DMS53 treated with DMSO at 0.1 percent for 48 hours (cell line): ENCODE data around the gene FAM107B.
"Not testable (repeated sequence)": the region's sequence is repeated elsewhere in the genome, so short reads cannot be mapped to it uniquely, and the experiment has no call there.

Experiments used
- DNase-seq: peaks from one replicate; lab custom pipeline; 2025; ENCODE audit not compliant: unreplicated experiment; lab: John Stamatoyannopoulos, UW

FAM107B gene

GRCh38 chr10:14737808-14738545, 36.7 kb downstream of the FAM107B start:
- DNase-seq: no peak

GRCh38 chr10:14736600-14737081, 38.1 kb downstream of the FAM107B start:
- no peak for DNase-seq

DNA sequence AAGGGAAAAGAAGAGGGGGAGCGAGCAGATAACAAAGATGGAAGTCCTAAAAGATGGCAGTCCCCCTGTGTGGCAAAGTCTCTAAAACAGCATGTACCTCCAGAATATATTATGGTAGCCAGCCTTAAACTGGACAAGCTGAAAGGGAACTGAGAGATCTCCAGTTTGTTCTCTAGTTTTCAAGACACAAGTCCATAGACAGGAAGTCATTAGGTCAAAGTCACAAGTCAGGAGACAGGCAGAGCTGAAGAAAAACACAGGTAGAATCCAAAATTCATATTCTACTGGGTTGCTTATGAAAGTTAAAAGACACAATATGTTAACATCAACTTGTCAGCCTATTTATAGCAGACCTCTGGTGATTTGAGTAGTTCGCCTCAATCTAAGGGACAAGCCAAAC, 38.7 kb downstream of the FAM107B start:
- no peak for DNase-seq

DNA sequence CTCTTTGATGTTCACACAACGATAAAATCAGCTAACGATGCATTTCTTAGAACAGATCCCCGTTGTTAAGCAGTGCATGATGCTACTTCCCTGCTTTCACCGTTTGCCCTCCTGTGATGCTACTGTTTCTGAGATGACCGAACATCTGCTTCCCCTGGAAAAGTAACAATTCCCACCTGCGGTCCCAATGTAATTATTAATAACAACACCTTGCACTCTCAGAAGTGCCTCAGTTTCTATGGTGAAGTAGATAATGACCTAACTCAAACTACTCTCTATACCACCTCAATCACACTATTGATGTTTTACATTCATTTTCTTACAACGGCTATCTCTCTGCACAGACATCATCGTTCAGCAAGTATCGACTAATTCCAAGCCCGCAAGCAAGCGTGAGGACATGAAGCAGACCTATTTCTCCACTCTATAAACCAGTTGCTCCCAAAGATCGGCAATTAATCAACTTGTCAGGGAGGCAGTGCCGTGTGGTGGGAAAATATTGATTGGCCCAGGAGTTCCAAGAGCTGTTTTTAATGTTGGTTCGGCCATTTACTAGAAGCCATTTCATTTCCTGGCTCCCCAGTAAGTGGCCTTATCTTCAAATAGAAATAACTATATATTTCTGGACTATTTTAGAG, 42.7 kb downstream of the FAM107B start:
- no peak for DNase-seq

GRCh38 chr10:14728346-14728745, 46.4 kb downstream of the FAM107B start:
- DNase-seq: no peak

GRCh38 chr10:14727924-14728323, 46.8 kb downstream of the FAM107B start:
- DNase-seq: no peak

DNA sequence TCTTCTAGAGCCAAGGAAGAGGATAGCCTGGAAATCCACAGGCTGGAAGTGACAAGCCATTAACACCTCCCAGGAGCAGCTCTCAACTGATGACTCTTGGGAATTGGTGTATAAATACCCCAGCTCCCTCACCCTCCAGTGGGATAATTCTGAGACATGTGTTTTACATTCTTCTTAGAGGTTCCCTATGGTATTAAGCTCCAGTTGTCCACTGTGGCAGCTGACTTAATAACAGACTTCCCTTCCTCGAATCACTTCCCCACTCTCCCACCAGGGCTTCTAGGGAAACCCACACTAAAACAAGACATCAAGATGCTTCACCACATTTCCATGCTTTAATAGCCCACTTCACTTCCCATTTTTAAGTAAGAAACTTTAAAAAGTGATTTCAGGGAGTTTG, 47.2 kb downstream of the FAM107B start:
- DNase-seq: no peak

DNA sequence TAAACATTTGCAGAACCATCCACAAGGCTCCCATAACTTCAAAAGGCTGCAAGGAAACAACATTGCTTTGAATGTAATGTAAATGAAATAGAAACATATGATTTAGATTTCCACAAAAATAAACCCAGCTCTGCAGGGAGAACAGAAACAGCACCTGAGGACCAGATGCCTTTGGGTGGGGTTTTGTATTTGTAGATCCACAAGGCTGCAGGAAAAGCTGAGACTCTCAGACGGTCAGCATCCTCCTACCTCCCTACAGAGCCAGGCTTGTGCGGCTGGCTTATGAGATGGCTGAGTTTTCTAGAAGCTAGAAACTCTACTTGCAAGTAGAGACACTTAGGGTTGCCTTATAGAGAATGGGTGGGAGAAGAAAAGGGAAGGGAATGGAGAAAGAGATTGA, 49.8 kb downstream of the FAM107B start:
- DNase-seq: no peak

DNA sequence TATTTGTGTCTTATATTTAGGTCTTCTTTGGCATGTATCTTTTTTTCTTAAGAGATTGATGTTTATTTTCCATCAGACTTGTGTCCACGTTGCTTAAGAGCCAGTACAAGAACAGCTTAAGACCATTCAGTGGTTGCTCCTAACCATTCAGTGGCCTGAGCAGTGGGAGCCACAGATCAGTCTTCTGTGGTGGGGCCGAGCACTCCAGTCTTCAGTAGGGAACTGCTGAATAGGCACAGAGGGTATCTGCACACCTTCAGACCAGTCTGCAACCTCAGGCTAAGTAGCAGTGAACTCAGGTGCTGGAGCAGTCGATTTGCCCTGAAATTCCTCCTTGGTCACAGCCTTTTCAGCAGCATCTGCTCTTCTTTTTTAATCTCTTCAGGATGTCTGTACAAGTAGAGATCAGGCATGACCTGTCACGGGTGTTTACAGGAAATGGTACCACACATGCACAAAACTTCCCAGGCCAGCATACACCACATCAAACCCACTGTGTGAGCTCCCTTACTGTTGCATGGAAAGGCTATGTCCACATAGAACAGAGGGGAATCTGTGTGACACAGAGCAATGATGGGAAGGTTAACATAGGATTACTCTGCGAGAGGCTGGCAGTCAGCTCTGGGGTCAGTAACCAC, 51.5 kb downstream of the FAM107B start:
- DNase-seq: no peak

- DNase-seq: no peak
These were observed 57.1 kb downstream of the FAM107B start for GRCh38 chr10:14717552-14717951.

DNA sequence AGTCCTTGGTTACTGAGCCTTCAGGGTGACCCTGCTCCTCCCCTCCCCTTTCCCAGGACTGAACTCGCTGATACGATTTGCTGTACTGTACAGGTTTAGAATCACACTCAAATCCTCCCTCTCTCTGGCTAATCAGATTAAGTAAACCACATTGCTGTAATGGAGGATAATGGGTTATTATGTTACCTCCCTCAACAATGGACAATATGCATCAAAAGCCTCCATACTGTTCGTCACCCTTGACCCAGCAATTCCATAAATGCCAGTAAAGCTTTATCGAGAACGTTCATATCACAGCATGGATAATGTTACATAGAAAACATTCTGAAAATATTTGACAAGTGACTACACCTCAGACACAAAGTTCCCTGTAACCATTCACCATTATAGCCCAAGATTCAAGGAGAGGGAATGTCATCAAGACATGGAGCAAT, 61.7 kb downstream of the FAM107B start:
- no peak for DNase-seq

GRCh38 chr10:14709344-14709743, 65.4 kb downstream of the FAM107B start:
- DNase-seq: not testable (repeated sequence)

GRCh38 chr10:14707481-14707880, 67.2 kb downstream of the FAM107B start:
- DNase-seq: no peak

DNA sequence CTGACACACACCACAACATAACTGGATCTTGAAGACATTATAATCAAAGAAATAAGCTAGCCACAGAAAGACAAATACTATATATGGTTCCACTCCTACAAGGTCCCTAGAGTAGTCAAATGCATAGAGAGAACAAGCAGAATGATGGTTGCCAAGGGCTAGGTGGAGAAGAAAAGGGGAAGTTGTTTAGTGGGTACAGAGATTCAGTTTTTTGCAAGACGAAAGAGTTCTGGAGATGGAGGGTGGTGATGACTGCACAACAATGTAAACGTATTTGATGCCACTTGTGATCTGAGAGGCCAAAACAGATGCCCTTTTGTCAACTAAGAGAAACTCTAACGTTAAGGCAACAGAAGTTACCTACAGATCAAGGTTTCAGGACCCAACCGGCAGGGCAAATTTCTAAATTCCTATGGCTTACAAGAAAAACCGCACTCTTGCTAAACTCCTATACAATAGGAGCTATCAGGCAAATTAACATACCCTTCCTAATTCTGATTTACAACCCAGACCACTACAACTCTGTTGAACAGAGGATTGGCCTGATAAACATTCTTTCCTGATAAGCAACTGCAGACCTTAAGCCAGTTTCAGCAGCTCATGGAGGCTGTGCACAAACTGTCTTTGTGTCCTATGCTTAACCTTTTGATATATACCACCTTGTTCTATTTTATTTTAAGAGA, 69.0 kb downstream of the FAM107B start:
- no peak for DNase-seq

DNA sequence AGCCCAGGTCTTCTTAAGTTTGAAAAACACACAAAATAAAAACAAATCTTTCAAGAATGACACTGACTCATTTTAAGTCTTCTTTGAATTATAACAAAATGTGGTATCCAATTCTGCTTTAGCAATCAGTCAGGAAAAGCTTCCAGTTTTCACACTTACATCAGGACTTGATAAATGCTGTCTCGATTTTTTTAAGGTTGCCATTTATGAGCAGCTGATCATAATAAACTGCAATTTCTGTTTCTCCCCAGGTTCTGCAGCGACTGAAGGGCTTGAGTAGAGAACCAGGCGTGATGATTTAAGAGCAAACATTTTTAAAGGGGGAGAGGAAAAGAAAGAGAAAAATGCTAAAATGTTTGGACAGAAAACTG, 71.1 kb downstream of the FAM107B start:
- no peak for DNase-seq

DNA sequence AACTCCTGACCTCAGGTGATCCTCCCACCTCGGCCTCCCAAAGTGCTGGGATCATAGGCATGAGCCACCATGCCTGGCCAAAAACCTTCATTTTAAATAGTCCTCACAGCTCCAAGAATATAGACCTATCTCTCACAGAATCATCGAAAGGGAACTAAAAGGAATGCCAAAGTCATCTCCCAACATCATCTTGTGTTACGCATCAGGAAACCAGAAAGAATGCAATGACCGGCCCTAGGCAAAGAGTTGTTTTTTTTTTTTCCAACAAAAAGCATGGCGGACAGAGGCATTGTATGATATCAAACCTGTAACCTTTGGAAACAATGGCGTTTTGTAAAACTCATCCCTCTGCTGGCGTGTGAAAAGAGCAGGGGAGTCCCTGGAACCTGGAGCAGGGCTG, 73.2 kb downstream of the FAM107B start:
- no peak for DNase-seq

GRCh38 chr10:14700546-14700945, 74.2 kb downstream of the FAM107B start:
- DNase-seq: no peak

DNA sequence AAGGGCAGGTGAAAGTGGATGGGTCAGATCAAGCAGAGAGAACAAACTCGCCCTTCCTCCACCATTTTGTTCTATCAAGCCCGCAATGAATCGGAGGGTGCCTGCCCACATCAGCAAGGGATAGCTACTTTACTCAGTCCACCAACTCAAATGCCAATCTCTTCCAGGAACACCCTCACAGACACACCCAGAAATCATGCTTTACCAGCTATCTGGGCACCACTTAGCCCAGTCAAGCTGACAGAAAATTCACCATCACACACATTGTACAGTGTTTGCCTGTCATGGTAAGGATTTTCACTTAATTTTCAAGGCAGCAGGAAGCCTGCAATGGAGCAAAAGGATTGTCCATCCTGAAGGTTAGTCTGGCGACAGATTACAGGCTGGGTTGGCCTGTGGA, 75.2 kb downstream of the FAM107B start:
- DNase-seq: no peak

GRCh38 chr10:14698829-14699170, 75.9 kb downstream of the FAM107B start:
- DNase-seq: no peak

DNA sequence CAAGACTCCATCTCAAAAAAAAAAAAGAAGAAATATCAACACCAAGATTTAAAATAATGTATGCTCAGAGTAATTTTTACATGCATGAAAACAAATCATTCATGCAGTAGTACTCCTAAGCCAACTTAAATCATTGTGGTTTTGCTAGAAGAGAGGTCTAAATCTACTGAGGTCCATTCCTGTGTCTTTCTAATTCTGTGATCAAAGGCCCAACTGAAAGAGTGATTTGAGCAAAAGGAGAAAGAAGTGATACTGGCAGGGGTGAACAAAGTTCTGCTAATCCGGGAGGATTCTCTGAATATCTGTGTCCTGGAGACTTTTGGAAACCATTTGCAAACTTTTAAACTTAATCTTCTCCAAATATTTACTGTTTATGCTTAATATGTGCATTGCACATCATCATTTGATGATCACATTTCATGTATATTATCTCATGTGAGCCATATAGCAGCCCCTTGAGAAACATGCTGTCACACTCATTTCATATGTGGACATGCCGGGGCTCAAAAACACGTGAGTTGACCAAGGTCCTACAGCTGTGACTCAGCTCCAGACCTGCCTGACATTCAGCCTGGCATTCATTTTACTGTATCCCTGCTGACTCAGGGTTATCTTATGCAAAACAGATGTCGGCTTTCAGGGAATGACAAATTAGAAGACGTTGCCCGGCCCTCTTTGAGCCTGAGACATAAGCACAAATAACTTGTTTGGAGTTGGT, 76.4 kb downstream of the FAM107B start:
- DNase-seq: no peak

- DNase-seq: no peak
These were observed 77.4 kb downstream of the FAM107B start for GRCh38 chr10:14697281-14697680.
